ENCODE data around the gene EN1.

DNA sequence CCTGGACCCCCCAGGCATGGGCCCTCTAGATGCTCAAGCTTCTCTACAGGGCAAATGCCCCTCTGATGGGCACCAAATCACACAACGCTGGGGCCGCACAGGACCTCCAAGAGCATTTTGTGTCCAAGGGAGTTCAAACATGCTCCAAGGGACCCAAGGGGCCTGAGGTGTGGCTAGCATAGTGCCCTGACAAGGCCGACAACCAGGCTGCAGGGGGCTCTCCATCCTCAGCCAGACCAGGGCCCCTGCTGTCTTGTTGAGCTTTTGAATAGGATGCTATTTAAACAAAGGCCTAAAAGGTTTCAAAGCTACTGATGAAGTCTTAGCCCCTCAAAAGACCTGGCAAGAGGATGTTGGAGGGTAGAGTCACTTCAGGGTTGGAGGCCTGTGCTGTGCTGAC is 33.1 kb downstream of the EN1 start:
- TF ChIP-seq, protein P1, sequence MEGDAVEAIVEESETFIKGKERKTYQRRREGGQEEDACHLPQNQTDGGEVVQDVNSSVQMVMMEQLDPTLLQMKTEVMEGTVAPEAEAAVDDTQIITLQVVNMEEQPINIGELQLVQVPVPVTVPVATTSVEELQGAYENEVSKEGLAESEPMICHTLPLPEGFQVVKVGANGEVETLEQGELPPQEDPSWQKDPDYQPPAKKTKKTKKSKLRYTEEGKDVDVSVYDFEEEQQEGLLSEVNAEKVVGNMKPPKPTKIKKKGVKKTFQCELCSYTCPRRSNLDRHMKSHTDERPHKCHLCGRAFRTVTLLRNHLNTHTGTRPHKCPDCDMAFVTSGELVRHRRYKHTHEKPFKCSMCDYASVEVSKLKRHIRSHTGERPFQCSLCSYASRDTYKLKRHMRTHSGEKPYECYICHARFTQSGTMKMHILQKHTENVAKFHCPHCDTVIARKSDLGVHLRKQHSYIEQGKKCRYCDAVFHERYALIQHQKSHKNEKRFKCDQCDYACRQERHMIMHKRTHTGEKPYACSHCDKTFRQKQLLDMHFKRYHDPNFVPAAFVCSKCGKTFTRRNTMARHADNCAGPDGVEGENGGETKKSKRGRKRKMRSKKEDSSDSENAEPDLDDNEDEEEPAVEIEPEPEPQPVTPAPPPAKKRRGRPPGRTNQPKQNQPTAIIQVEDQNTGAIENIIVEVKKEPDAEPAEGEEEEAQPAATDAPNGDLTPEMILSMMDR (conservative IDR thresholded peaks at IDR 0.05): no peak
- no peak for TF ChIP-seq ZFX (IDR thresholded peaks at IDR 0.05)

Data from C4-2B (cell line).